ENCODE measurements around the gene DYNLRB1. TPM values are rescaled to one million over a fixed set of nuclear protein-coding genes. Genes with fewer than 3 reads are reported as not detected.

The DYNLRB1 gene
- total and polyA plus RNA-seq, 2 of the 13 experiments (the other 11 are each of a cell fraction or from before 2014, with no cell fraction given) = 140 to 244 TPM

GRCh38 chr20:34512266-34512954 is 3.8 kb upstream of the DYNLRB1 start (continued):
- no peak for TF ChIP-seq AHR (CRISPR knock-in tag; IDR thresholded peaks at IDR 0.05)
- no peak for TF ChIP-seq NFAT5 (CRISPR knock-in tag; IDR thresholded peaks at IDR 0.05)
- no peak for TF ChIP-seq RFX1 (IDR thresholded peaks at IDR 0.05)
- TF ChIP-seq ATAD3A (CRISPR knock-in tag; IDR thresholded peaks at IDR 0.05) = no peak
- no peak for TF ChIP-seq ATF3 (CRISPR knock-in tag; IDR thresholded peaks at IDR 0.05)
- TF ChIP-seq SNRNP70 (IDR thresholded peaks at IDR 0.05; ENCODE audit: low read depth, low read length) = no peak
- TF ChIP-seq TAF15 (IDR thresholded peaks at IDR 0.05; ENCODE audit: low read depth, low read length, poor library complexity, severe bottlenecking) = no peak
- TF ChIP-seq ETV5 (CRISPR knock-in tag; IDR thresholded peaks at IDR 0.05; ENCODE audit: borderline replicate concordance) = no peak; the same call in 1 of the 2 replicates
- TF ChIP-seq ISL2 (CRISPR knock-in tag; IDR thresholded peaks at IDR 0.05) = peak; percentile 52
- TF ChIP-seq MED13 (CRISPR knock-in tag; IDR thresholded peaks at IDR 0.05) = 0 out of 2 replicates have a peak, but pooled peaks have one; percentile 36
- TF ChIP-seq ZHX1 (CRISPR knock-in tag; IDR thresholded peaks at IDR 0.05; ENCODE audit: low read depth) = no peak
- TF ChIP-seq ARID5B (CRISPR knock-in tag; IDR thresholded peaks at IDR 0.05) = peak; percentile 79
- no peak for TF ChIP-seq TOE1 (CRISPR knock-in tag; IDR thresholded peaks at IDR 0.05)
- no peak for TF ChIP-seq MAZ (IDR thresholded peaks at IDR 0.05; ENCODE audit: borderline replicate concordance, low read depth, low read length)
- no peak; the same call in none of the 2 replicates for TF ChIP-seq MAZ (CRISPR knock-in tag; IDR thresholded peaks at IDR 0.05; ENCODE audit: low read depth)
- no peak for TF ChIP-seq CREBL2 (CRISPR knock-in tag; IDR thresholded peaks at IDR 0.05; ENCODE audit: borderline replicate concordance)
- TF ChIP-seq RBFOX2 (IDR thresholded peaks at IDR 0.05; ENCODE audit: low read depth, low read length) = peak; percentile 49; the same call in 1 of the 2 replicates

Data from HepG2 (cell line).